Karpas-422 (cell line): ENCODE measurements around the gene OR2W1. TPM values are rescaled to one million over a fixed set of nuclear protein-coding genes. Genes with fewer than 3 reads are reported as not detected.

Source experiments
- DNase-seq: peaks from one replicate; pipeline ENCODE4 v3.0.0-alpha.2; 2015
- H2AFZ ChIP-seq: fragments of 200-600 bp; sonication (generic); 2 replicates; pipeline ENCODE4 v1.6.1; 2014; ENCODE audit warnings: antibody characterized with exemption, low read length, mixed read lengths
- H3K27ac ChIP-seq: fragments of 200-600 bp; sonication (generic); 2 replicates; pipeline ENCODE4 v1.5.1; 2014; ENCODE audit warnings: mild to moderate bottlenecking, low read length, moderate library complexity
- H3K27me3 ChIP-seq: fragments of 200-600 bp; sonication (generic); 2 replicates; pipeline ENCODE4 v1.6.1; 2014; ENCODE audit warnings: low read length, mixed read lengths
- H3K36me3 ChIP-seq: fragments of 200-600 bp; sonication (generic); 2 replicates; pipeline ENCODE4 v1.6.1; 2014; ENCODE audit warnings: low read length, mixed read lengths; ENCODE audit not compliant: insufficient read depth
- H3K4me1 ChIP-seq: fragments of 200-600 bp; sonication (generic); 2 replicates; pipeline ENCODE4 v1.6.1; 2014; ENCODE audit warnings: mild to moderate bottlenecking, low read length, mixed read lengths
- H3K4me2 ChIP-seq: fragments of 200-600 bp; sonication (generic); 2 replicates; pipeline ENCODE4 v1.6.1; 2014; ENCODE audit warnings: low read length, low read depth, mild to moderate bottlenecking; ENCODE audit not compliant: poor library complexity, severe bottlenecking
- H3K4me3 ChIP-seq: fragments of 200-600 bp; sonication (generic); 2 replicates; pipeline ENCODE4 v1.5.1; 2014; ENCODE audit warnings: mild to moderate bottlenecking, antibody characterized with exemption, low read length, mixed read lengths
- H3K79me2 ChIP-seq: fragments of 200-600 bp; sonication (generic); 2 replicates; pipeline ENCODE4 v1.6.1; 2014; ENCODE audit warnings: mild to moderate bottlenecking, low read length, mixed read lengths
- H3K9ac ChIP-seq: fragments of 200-600 bp; sonication (generic); 2 replicates; pipeline ENCODE4 v1.6.0; 2014; ENCODE audit warnings: low read length
- H3K9me2 ChIP-seq: fragments of 200-600 bp; sonication (generic), shearing (Covaris generic); replicated peaks from 2 replicates; pipeline ENCODE4 v1.6.0; 2014; ENCODE audit warnings: mild to moderate bottlenecking, low read length, moderate library complexity; ENCODE audit not compliant: insufficient read depth
- H3K9me3 ChIP-seq: fragments of 300-700, 200-600 bp; sonication (generic); 2 replicates; pipeline ENCODE4 v1.6.1; 2014; ENCODE audit warnings: low read length, mixed read lengths
- H4K20me1 ChIP-seq: fragments of 200-600 bp; sonication (generic); 2 replicates; pipeline ENCODE4 v1.6.1; 2014; ENCODE audit warnings: mild to moderate bottlenecking, antibody characterized with exemption, low read length, low read depth; ENCODE audit not compliant: insufficient read depth
- total RNA-seq: library from RNA; depleted of rRNA; stranded (reverse); fragments of >200 nt; shearing (Covaris generic); gene quantifications from 2 replicates; pipeline ENCODE4 v1.2.3, GENCODE V29; 2014; ENCODE audit warnings: low replicate concordance

OR2W1 gene
- total RNA-seq, 1 experiment from 2014 or later, result not detected

DNA sequence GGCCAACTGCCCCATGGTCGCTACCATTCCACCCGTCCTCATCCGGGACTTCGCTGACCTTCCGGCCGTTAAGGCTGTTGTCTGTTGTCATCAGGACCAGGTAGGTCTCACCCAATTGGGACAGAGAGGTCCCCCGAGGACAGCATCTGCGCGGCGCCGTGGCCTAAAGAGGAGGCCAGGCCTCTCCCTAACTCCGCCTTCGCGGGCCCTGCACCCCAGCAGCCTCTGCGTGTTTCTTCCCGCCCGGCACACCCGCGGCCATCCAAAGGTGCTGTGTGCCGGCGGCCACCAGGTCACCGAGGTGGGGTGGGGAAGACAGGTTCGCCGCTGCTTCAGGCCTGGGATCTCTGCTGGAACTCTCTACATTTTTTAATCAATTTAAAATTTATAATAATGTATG lies 9.0 kb downstream of the OR2W1 start:
- Histone ChIP-seq H3K4me1 (no peaks in the 10 kb centered on the region), H3K9me2 (no peaks in the 10 kb centered on the region), H3K9ac (no peak overlapping the region), H3K36me3 (no peaks in the 10 kb centered on the region), H3K79me2 (no peaks in the 10 kb centered on the region), H3K27ac (no peak overlapping the region), H3K27me3 (no peaks in the 10 kb centered on the region), H3K4me3 (no peak overlapping the region), H3K9me3 (no peaks in the 10 kb centered on the region), H2AFZ (no peak overlapping the region), H4K20me1 (no peaks in the 10 kb centered on the region), H3K4me2 (no peak overlapping the region)
- DNase-seq, result no peak

- H3K4me3 ChIP-seq, result no peak overlapping the region
- no peaks in the 10 kb centered on the region for H3K9me2 ChIP-seq
- no peaks in the 10 kb centered on the region for H4K20me1 ChIP-seq
- H3K4me2 ChIP-seq, result no peak overlapping the region
- no peaks in the 10 kb centered on the region for H3K36me3 ChIP-seq
- no peak overlapping the region for H2AFZ ChIP-seq
- no peaks in the 10 kb centered on the region for H3K79me2 ChIP-seq
- no peak overlapping the region for H3K9ac ChIP-seq
- DNase-seq, result no peak
- 0 out of 2 replicates have a peak, but pooled peaks cover 3% of the 10 kb centered on the region for H3K27me3 ChIP-seq
- H3K9me3 ChIP-seq, result no peaks in the 10 kb centered on the region
- peaks cover 6% of the 10 kb centered on the region; the same call in 1 of the 2 replicates for H3K4me1 ChIP-seq
- no peak overlapping the region for H3K27ac ChIP-seq
Observed at GRCh38 chr6:29028821-29029220, 16.2 kb downstream of the OR2W1 start.

DNA sequence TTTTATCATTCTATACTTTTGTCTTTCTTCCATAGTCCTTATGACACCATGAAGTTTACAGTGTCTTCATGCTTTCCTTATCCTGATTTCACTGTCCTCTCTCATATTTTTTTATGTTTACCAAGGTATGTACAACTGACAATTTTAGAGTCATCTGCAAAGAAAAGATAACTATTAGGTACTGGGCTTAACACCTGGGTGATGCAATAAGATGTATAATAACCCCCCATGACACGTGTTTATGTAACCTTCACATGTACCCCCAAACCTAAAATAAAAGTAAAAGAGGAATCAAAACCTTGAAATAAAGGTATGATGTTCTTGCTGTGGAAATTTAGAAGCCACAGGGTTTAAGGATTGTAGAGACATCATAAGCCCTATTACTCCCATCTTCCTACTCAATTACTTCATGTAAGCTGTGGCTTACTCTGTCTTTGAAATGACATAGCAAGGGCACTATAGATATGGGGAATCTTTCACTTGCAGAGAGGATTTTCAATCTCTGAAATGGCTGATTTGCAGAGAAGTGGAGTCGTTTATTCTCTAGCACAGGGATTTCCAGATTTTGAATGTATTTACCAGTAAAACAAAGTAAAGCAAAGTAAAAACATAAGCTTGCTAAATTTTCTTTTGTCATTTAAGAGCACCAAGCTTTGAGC lies 18.9 kb downstream of the OR2W1 start:
- Histone ChIP-seq H3K9me3 (no peaks in the 10 kb centered on the region), H3K27me3 (0 out of 2 replicates have a peak, but pooled peaks cover 3% of the 10 kb centered on the region), H3K9ac (no peak overlapping the region), H3K27ac (no peak overlapping the region), H3K9me2 (no peaks in the 10 kb centered on the region), H3K4me2 (no peak overlapping the region), H2AFZ (no peak overlapping the region), H4K20me1 (no peaks in the 10 kb centered on the region), H3K36me3 (no peaks in the 10 kb centered on the region), H3K4me3 (no peak overlapping the region), H3K4me1 (peaks cover 6% of the 10 kb centered on the region; the same call in 1 of the 2 replicates), H3K79me2 (no peaks in the 10 kb centered on the region)
- DNase-seq, result no peak

DNA sequence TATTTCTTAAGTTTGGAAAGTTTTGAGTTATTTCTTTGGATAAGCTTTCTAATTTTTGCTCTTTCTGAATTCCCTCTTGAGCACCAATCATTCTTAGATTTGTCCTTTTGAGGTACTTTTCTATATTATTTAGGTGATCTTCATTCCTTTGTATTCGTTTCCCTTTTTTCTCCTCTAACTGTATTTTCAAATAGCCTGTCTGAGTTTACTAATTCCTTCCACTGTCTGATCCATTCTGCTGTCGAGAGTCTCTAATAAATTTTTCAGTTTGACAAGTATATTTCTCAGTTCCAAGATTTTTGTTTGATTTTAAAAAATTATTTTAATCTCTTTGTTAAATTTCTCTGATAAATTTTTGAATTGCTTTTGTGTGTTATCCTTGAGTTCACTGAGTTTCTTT lies 23.5 kb downstream of the OR2W1 start:
- no peak for DNase-seq
- Histone ChIP-seq H3K4me1 (no peaks in the 10 kb centered on the region), H3K4me2 (no peak overlapping the region), H3K9me3 (no peaks in the 10 kb centered on the region), H4K20me1 (no peaks in the 10 kb centered on the region), H3K27ac (no peak overlapping the region), H3K9me2 (no peaks in the 10 kb centered on the region), H3K79me2 (no peaks in the 10 kb centered on the region), H3K4me3 (no peak overlapping the region), H3K36me3 (no peaks in the 10 kb centered on the region), H2AFZ (no peak overlapping the region), H3K9ac (no peak overlapping the region), H3K27me3 (0 out of 2 replicates have a peak, but pooled peaks cover under 1% of the 10 kb centered on the region)

GRCh38 chr6:29019629-29020028 lies 25.3 kb downstream of the OR2W1 start:
- H3K27me3 ChIP-seq, result no peaks in the 10 kb centered on the region
- H3K4me3 ChIP-seq, result no peak overlapping the region
- no peaks in the 10 kb centered on the region for H3K79me2 ChIP-seq
- no peak overlapping the region for H3K4me2 ChIP-seq
- no peak overlapping the region for H3K9ac ChIP-seq
- H3K9me3 ChIP-seq, result no peaks in the 10 kb centered on the region
- H3K4me1 ChIP-seq, result no peaks in the 10 kb centered on the region
- H3K36me3 ChIP-seq, result no peaks in the 10 kb centered on the region
- H3K9me2 ChIP-seq, result no peaks in the 10 kb centered on the region
- DNase-seq, result no peak
- no peaks in the 10 kb centered on the region for H4K20me1 ChIP-seq
- no peak overlapping the region for H3K27ac ChIP-seq
- no peak overlapping the region for H2AFZ ChIP-seq

DNA sequence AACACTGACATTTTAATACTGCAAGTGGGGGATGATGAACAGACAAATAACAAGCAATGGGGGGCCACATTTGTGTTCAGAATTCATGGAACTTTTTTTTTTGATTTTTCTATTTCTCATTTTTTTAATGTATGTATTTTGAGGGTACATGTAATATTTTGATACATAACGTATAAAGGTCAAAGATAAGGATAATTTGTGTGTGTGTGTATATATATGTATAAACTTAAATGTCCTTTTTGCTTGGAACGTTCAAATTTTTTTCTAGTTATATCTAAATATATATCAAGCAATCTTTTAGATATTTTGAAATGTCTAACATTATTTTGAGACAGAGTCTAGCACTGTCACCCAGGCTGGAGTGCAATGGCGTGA lies 27.6 kb downstream of the OR2W1 start:
- no peaks in the 10 kb centered on the region for H3K27me3 ChIP-seq
- no peaks in the 10 kb centered on the region for H3K9me2 ChIP-seq
- no peak overlapping the region for H3K4me3 ChIP-seq
- H3K9me3 ChIP-seq, result no peaks in the 10 kb centered on the region
- DNase-seq, result no peak
- no peak overlapping the region for H3K9ac ChIP-seq
- no peaks in the 10 kb centered on the region for H3K79me2 ChIP-seq
- H3K4me2 ChIP-seq, result no peak overlapping the region
- H4K20me1 ChIP-seq, result no peaks in the 10 kb centered on the region
- H2AFZ ChIP-seq, result no peak overlapping the region
- no peak overlapping the region for H3K27ac ChIP-seq
- H3K36me3 ChIP-seq, result no peaks in the 10 kb centered on the region
- no peaks in the 10 kb centered on the region for H3K4me1 ChIP-seq

- H4K20me1 ChIP-seq, result no peaks in the 10 kb centered on the region
- H3K9ac ChIP-seq, result no peak overlapping the region
- no peaks in the 10 kb centered on the region for H3K36me3 ChIP-seq
- no peak overlapping the region for H3K4me2 ChIP-seq
- no peaks in the 10 kb centered on the region for H3K4me1 ChIP-seq
- no peaks in the 10 kb centered on the region for H3K9me3 ChIP-seq
- H3K79me2 ChIP-seq, result no peaks in the 10 kb centered on the region
- H3K27ac ChIP-seq, result no peak overlapping the region
- no peak overlapping the region for H2AFZ ChIP-seq
- H3K4me3 ChIP-seq, result no peak overlapping the region
- H3K27me3 ChIP-seq, result no peaks in the 10 kb centered on the region
- H3K9me2 ChIP-seq, result no peaks in the 10 kb centered on the region
- peak; percentile 90 for DNase-seq
Observed at GRCh38 chr6:29016559-29017427, 28.2 kb downstream of the OR2W1 start.

DNA sequence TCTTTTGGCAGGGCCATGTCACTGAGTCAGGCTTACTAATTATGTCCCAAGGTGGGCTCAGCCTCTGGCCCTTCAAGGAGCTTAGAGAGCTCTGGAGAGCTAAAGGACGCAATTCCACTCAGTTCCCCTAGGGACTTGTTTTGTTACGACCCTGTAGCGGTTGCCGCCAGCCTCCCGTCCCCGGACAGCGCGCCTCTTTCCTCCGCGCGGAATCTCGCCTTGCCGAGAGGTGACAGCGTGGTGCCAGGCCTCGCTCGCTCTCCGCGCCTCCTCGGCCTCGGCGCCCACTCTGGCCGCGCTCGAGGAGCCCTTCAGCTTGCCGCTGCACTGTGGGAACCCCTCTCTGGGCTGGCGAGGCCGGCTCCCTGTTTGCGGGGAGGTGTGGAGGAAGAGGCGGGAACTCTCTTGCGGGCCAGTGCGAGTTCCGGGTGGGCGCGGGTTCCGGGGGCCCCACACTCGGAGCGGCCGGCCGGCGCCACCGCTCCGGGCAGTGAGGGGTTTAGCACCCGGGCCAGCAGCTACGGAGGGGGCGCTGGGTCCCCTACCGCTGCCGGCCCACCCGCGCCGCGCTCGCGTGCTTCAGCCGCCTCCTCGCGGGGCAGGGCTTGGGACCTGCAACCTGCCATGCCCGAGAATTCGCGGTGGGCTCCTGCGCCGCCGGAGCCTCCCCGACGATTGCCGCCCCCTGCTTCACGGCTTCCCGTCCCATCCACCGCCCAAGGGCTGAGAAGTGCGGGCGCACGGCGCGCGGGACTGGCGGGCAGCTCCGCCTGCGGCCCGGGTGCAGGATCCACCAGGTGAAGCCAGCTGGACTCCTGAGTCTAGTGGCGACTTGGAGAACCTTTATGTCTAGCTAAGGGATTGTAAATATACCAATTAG lies 30.0 kb downstream of the OR2W1 start:
- Histone ChIP-seq H3K79me2 (no peaks in the 10 kb centered on the region), H3K4me1 (no peaks in the 10 kb centered on the region), H3K9me2 (no peaks in the 10 kb centered on the region), H3K4me2 (no peak overlapping the region), H3K4me3 (no peak overlapping the region), H3K36me3 (no peaks in the 10 kb centered on the region), H4K20me1 (no peaks in the 10 kb centered on the region), H3K9me3 (no peaks in the 10 kb centered on the region), H3K27me3 (no peaks in the 10 kb centered on the region), H3K27ac (no peak overlapping the region), H2AFZ (no peak overlapping the region), H3K9ac (no peak overlapping the region)
- no peak for DNase-seq
